ENCODE data around the gene MRPL23.

DNA sequence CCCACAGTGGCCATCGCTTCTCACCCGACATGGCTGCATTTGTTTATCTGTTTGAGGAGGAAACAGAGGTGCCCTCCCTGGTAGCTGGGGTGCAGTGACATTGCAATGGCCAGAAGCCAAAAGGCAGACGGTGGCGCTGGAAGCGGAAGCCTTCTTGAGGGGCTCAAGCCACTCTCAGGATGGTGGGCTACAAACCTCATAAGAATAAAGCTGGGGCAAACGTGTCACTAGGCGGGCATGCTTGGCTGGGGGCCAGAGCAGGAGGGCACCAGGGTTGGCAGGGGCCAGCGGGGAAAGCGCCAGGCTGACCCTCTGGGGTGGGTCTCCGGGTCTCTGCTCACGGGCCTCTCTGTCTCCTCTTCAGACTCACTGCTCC, 15.0 kb upstream of the MRPL23 start:
- TF ChIP-seq, protein P1, sequence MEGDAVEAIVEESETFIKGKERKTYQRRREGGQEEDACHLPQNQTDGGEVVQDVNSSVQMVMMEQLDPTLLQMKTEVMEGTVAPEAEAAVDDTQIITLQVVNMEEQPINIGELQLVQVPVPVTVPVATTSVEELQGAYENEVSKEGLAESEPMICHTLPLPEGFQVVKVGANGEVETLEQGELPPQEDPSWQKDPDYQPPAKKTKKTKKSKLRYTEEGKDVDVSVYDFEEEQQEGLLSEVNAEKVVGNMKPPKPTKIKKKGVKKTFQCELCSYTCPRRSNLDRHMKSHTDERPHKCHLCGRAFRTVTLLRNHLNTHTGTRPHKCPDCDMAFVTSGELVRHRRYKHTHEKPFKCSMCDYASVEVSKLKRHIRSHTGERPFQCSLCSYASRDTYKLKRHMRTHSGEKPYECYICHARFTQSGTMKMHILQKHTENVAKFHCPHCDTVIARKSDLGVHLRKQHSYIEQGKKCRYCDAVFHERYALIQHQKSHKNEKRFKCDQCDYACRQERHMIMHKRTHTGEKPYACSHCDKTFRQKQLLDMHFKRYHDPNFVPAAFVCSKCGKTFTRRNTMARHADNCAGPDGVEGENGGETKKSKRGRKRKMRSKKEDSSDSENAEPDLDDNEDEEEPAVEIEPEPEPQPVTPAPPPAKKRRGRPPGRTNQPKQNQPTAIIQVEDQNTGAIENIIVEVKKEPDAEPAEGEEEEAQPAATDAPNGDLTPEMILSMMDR (IDR thresholded peaks at IDR 0.05) = no peak
- TF ChIP-seq POLR2A (IDR thresholded peaks at IDR 0.05) = no peak

Measured in body of pancreas (tissue), 4 donors.